HG02943 (cell line): ENCODE results near the gene MTOR.
"Not testable (repeated sequence)": the region's sequence is repeated elsewhere in the genome, so short reads cannot be mapped to it uniquely, and the experiment has no call there.

Experiments used
- ATAC-seq: cut with Tn5 transposase; IDR thresholded peaks from one replicate; pipeline ENCODE4 v1.9.1; 2021; ENCODE audit warnings: mild to moderate bottlenecking, low read depth, moderate library complexity; ENCODE audit not compliant: unreplicated experiment

Gene MTOR

GRCh38 chr1:11187931-11188330 is 74.4 kb downstream of the MTOR start:
- ATAC-seq = no peak

- no peak for ATAC-seq
These were observed 74.9 kb downstream of the MTOR start for GRCh38 chr1:11187494-11187893.

- no peak for ATAC-seq
These were observed 75.4 kb downstream of the MTOR start for GRCh38 chr1:11187000-11187399.

- ATAC-seq = no peak
These were observed 77.4 kb downstream of the MTOR start for GRCh38 chr1:11184973-11185372.

- ATAC-seq = no peak
These were observed 79.5 kb downstream of the MTOR start for GRCh38 chr1:11182884-11183283.

- no peak for ATAC-seq
These were observed 82.0 kb downstream of the MTOR start for GRCh38 chr1:11180342-11180744.

- not testable (repeated sequence) for ATAC-seq
These were observed 82.6 kb downstream of the MTOR start for GRCh38 chr1:11179749-11180148.

GRCh38 chr1:11179125-11179524 is 83.2 kb downstream of the MTOR start:
- ATAC-seq = no peak

- no peak for ATAC-seq
These were observed 84.0 kb downstream of the MTOR start for GRCh38 chr1:11178021-11179015.

GRCh38 chr1:11176081-11176706 is 86.2 kb downstream of the MTOR start:
- no peak for ATAC-seq

GRCh38 chr1:11175461-11175860 is 86.9 kb downstream of the MTOR start:
- ATAC-seq = no peak

GRCh38 chr1:11174261-11174942 is 87.9 kb downstream of the MTOR start:
- no peak for ATAC-seq

GRCh38 chr1:11170102-11170501 is 92.2 kb downstream of the MTOR start:
- ATAC-seq = no peak

- ATAC-seq = no peak
These were observed 93.1 kb downstream of the MTOR start for GRCh38 chr1:11169202-11169601.

GRCh38 chr1:11168731-11169130 is 93.6 kb downstream of the MTOR start:
- no peak for ATAC-seq

- not testable (repeated sequence) for ATAC-seq
These were observed 95.6 kb downstream of the MTOR start for GRCh38 chr1:11166744-11167143.

- ATAC-seq = not testable (repeated sequence)
These were observed 99.6 kb downstream of the MTOR start for GRCh38 chr1:11162752-11163151.

GRCh38 chr1:11158720-11159321 is 103.5 kb downstream of the MTOR start:
- no peak for ATAC-seq

- no peak for ATAC-seq
These were observed 104.1 kb downstream of the MTOR start for GRCh38 chr1:11158291-11158690.

GRCh38 chr1:11157867-11158266 is 104.5 kb downstream of the MTOR start:
- ATAC-seq = no peak

GRCh38 chr1:11157394-11157793 is 105.0 kb downstream of the MTOR start:
- ATAC-seq = no peak
